DMS 273 (cell line): ENCODE measurements around the gene FBLN2.

Experiments
- DNase-seq: peaks from one replicate; lab custom pipeline; 2025; ENCODE audit not compliant: unreplicated experiment; lab: John Stamatoyannopoulos, UW

FBLN2 gene

DNA sequence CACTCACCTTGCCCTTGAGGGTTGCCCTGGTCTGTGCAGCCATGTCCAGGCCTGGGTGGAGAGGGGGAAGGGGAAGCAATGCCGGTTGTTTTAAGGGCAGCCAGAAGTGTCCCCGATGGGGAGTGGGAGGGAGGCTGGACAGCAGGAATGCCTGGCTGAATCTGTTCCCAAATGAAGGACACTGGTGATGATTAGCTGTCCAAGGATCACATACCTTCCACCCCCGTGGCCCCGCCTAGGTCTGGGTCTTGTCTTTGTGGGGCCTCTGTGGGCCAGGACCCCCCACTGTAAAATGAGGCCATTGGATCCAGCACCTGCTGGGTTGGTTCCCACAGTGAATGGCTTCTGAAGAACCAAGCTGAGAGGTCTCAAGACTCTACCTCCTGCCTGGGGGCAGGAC is 71.4 kb downstream of the FBLN2 start:
- no peak for DNase-seq

DNA sequence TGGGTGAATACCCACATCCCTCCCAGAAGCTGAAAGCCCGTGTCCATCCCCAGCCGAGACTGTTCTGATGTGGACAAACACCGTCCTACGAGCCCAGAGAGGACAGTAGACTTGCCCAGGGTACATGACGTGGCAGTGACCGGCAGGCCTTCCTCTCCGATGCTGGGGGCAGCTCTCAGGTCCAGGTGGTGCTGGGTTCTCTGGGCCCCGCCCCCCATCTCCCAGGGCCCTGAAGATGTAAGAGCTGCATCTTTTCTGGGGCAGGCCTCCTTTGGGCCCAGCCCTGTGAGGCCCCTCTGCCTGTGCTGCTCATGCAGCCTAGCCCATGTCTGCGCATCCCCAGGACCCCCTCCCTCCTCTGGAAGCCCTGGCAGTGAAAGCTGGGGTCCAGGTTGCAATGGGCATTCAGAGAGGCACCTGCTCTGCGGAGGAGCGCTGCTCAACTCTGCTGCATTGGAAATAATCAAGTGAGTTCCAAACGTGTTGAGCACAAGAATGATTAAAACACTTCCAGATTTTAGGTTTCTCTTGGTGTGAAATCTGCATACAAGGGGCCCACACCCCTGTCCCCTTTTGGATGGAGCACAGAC is 71.9 kb downstream of the FBLN2 start:
- DNase-seq = no peak

DNA sequence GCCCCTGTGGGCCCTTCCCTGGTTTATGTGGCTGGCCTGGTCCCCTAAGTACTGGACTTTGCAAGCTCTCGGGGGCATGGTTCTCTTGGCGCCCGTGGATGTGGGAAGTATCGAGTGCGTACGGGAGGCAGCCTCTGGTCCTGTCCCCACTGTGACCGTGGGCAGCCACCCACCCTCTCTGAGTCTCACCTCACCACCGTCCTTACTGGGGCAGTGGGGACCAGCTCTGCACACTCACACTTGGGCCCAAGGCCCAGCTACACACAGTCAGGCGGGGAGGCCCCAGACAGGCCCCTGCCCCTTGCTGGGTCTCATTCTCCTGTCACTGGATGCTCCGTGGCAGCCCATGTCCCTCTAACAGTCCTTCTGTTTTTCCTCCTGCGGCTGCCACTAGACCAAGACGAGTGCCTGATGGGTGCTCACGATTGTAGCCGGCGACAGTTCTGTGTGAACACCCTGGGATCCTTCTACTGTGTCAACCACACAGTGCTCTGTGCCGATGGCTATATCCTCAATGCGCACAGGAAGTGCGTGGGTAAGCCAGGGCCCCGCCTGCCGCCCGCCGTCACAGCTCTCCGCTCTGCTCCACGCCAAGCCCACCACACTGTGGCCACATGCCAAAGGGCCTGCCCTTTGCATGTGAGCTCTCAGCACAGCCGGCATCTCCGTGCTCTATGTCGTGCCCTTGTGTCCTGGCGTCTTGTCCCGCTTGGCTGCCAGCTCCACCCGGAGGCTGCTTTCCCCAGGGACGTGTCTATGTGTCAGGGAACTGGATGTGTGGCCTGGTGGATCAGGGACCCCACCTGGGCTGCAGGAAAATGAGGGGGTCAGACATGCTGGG is 72.7 kb downstream of the FBLN2 start:
- no peak for DNase-seq

GRCh38 chr3:13622356-13622755 is 73.4 kb downstream of the FBLN2 start:
- no peak for DNase-seq

DNA sequence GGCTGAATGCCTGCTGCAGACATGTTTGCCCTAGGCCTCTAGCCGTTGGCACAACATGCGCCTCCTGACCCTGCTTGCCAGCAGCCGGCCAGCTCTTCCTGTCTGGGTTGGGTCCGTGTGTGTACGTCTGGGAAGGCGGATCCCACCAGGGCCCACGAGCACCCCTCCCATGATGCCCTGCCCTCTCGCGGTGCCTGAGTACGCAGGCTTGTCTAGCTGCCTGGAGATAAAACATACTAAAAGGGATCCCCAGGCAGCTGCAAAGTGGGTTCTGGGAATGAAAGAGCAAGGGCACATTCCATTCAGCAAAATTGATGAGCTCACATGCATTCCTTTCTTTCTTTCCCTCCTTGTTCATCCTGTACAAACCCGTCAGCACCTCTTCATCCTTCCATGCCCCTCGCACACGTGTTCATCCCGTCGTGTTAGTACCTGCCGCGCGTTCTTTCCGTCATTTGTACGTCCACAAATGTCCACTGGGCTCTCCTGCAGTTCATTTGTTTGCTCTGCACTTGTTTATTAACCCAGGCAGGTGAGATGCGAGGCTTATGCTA is 74.3 kb downstream of the FBLN2 start:
- no peak for DNase-seq

DNA sequence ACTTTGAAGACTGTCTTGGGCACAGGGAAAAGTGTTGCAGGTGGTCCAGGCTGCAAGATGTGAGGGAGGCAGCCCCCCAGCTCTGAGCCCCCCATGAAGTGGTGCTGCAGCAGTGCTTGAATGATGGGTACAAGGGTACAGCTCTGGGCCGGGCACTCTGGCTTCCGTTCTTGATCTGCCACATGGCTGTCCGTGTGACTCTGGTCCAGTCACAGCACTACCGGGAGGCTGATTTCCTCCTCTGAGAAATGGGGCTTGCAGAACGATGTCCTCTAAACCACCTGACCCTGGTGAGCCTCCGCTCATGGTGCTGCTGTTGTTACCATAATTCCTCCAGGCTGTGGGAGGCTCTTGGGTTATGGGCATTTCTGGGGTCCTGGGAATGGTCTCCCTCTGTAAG is 75.1 kb downstream of the FBLN2 start:
- DNase-seq = no peak

DNA sequence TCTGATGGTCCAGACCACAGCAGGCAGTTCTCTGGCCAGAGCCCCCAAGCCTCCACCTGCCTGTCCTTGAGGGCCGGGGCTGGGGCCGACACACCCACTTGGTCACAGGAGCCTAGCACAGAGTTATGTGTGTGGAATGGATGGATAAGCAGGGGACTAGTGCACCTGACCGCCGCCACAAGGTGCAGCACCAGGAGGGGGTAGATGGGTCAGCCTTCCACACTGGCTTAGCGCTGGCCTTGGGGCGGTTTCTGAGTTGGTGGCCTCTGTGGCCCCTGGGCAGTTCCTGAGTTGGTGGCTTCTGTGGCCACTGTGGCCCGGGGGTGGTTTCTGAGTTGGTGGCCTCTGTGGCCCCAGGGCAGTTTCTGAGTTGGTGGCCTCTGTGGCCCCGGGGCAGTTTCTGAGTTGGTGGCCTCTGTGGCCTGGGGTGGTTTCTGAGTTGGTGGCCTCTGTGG is 75.8 kb downstream of the FBLN2 start:
- no peak for DNase-seq

DNA sequence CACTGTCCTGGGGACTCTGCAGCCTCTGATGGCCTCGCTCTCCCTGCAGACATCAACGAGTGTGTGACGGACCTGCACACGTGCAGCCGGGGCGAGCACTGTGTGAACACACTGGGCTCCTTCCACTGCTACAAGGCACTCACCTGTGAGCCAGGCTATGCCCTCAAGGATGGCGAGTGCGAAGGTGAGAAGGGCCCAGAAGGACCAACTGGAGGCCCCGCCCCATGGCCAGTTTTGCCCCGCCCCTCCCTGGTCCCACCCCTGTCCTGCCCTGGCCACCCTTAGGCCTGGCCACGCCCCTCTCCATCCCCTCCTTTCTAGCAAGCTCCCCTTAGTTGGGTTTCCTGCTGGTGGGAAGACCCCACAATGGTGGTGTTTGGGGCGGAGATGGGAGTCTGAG is 77.5 kb downstream of the FBLN2 start:
- no peak for DNase-seq

- DNase-seq = no peak
Measured at GRCh38 chr3:13626915-13627460, 78.1 kb downstream of the FBLN2 start.

GRCh38 chr3:13627681-13628080 is 78.8 kb downstream of the FBLN2 start:
- no peak for DNase-seq

DNA sequence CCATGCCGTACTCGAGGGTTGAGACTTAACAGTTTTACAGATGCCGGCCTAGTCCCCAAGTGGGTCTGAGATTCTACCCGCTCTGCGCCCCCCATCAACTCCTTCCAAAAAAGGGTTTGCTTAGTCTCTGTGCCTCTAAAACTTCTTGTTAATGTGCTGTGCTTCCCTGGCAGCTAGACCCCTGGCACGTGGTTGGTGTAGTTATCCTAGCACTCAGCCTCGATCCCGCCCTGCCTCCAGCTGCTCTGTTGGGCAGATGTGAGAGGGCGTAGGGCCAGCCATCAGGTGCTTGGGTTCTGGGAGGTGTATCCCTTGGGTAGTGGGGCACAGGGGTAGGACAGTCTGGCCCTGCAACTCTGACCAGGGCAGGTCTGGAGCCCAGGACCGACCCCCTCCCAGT is 79.5 kb downstream of the FBLN2 start:
- DNase-seq = no peak

GRCh38 chr3:13628841-13629551 is 80.1 kb downstream of the FBLN2 start:
- DNase-seq = no peak

- no peak for DNase-seq
Measured at GRCh38 chr3:13629644-13630043, 80.7 kb downstream of the FBLN2 start.

DNA sequence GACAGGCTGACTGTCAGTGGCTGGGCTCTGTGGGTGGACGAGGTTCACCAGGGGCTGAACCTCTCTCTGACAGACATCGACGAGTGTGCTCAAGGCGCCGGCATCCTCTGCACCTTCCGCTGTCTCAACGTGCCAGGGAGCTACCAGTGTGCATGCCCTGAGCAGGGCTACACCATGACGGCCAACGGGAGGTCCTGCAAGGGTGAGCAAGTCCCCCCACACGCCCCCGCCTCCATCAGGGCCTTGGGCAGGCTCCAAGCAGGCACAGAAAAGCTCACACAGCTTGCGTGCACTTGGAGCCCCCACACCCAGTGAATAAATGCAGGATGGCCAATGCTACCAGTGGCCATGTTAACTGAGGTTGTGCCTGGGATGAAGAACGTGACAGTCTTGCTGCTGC is 82.3 kb downstream of the FBLN2 start:
- DNase-seq = no peak

DNA sequence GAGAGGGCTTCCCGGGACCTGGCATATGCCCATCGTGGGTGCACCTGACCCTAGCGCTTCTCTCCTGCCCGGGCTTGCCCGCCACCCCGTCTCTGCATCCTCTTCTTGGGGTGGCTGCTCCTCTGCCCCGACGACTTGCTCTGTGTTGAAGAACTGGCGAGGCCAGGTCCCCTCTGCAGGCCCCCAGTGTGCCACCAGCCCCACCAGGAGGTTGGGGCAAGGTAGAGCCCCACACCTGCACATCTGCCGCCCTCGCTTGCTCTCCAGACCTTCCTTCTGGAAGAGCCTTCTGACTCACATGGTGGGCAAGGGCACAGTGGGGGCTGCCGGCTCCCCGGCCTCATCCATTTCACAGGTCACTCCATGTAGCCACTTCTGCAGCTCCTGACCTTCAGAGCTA is 84.3 kb downstream of the FBLN2 start:
- no peak for DNase-seq

- DNase-seq = no peak
Measured at GRCh38 chr3:13634151-13634550, 85.2 kb downstream of the FBLN2 start.

DNA sequence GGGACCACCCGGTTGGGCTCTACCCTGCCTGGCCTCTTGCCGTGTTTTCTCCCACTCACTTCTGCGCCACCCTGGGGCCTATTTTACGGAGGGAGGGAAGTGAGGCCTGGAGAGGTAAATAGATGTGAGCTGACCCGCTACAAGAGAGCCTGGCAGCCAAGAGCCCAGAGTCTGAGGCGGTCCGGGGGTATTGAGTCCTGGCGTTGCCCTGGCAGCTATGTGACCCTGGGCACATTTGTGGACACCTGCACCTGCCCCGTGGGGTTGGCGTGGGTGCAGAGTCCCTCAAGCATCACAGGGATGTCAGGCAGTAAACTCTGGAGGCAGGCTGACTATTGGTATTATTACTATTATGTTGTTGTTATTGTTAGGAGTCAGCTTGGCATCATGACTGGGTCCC is 85.7 kb downstream of the FBLN2 start:
- DNase-seq = no peak

GRCh38 chr3:13636186-13636585 is 87.3 kb downstream of the FBLN2 start:
- DNase-seq = no peak

DNA sequence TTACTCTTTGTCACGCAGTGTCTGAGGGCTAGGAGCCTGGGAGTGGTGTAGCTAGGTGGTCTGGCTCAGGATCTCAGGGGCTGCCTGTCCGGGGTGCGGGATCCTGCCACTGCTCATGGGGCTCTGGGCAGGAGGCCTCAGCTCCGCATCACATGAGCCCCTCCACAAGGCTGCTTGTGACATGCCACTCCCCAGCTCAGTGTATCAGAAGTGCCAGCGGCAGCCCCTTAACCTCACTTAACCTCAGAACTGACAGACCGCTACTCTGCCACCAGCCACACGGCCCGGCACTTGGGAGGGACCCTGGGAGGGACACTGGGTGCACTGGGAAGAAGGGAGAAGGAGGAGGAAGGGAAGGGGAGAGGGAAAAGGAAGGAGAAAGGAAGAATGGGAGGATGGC is 87.9 kb downstream of the FBLN2 start:
- no peak for DNase-seq

DNA sequence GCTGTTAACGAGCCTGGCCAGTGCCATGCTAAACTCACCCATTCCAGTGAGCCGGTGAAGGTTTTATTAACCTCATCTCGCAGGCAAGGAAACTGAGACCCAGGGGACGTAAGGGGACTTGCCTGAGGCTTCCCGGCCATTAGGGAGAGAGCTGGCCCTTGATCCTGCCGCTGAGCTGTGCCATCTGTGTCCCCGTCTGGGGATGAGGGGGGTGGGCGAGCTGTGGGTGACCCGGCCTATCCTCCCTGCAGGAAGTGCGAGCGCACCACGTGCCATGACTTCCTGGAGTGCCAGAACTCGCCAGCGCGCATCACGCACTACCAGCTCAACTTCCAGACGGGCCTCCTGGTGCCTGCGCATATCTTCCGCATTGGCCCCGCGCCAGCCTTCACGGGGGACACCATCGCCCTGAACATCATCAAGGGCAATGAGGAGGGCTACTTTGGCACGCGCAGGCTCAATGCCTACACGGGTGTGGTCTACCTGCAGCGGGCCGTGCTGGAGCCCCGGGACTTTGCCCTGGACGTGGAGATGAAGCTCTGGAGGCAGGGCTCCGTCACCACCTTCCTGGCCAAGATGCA is 88.5 kb downstream of the FBLN2 start:
- DNase-seq = peak; percentile 25

DNA sequence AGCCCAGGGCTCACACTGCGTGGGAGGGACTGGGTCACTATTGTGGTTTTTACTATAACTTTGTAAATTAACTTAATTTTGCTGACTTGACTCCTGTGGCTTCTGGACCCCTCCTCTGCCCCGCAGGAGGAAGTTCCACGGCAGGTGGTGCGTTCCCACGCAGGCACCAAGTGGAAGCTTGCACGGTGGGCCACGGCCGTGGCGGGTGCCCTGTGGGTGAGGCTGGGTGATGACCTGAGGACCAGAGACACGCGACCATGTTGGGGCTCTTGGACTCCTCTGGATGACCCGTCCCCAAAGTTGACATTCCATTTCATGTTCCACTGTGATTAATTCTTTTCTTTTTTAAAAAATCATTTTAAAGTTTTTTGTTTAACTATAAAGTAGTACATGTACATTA is 89.0 kb downstream of the FBLN2 start:
- DNase-seq = no peak
